SJSA1 (cell line): Measurements from ENCODE around the gene QRSL1. TPM values are rescaled to one million over a fixed set of nuclear protein-coding genes. Genes with fewer than 3 reads are reported as not detected.
A peak's percentile ranks its signal among the peaks of the same experiment; 100 is the strongest.
"Not testable (repeated sequence)": the region's sequence is repeated elsewhere in the genome, so short reads cannot be mapped to it uniquely, and the experiment has no call there.

Source experiments
- DNase-seq, 2 experiments: peaks; one replicate each; pipeline ENCODE4 v3.0.0-alpha.2; 2015 to 2020; ENCODE audit warnings: low spot score in 2 of 2, low read depth in 1 of 2
- H3K27ac ChIP-seq: fragments of 250-450 bp; sonication (Bioruptor Pico); 2 replicates; pipeline ENCODE4 v1.5.1; 2020; ENCODE audit warnings: mild to moderate bottlenecking, moderate library complexity
- H3K27me3 ChIP-seq: fragments of 250-450 bp; sonication (Bioruptor Pico); replicated peaks from 2 replicates; pipeline ENCODE4 v1.5.1; 2020; ENCODE audit warnings: mild to moderate bottlenecking, moderate library complexity
- H3K36me3 ChIP-seq: fragments of 250-450 bp; sonication (Bioruptor Pico); 2 replicates; pipeline ENCODE4 v1.5.1; 2020; ENCODE audit warnings: mild to moderate bottlenecking
- H3K4me1 ChIP-seq: fragments of 250-450 bp; sonication (Bioruptor Pico); replicated peaks from 2 replicates; pipeline ENCODE4 v1.6.1; 2021; ENCODE audit warnings: mild to moderate bottlenecking
- H3K4me3 ChIP-seq: fragments of 250-450 bp; sonication (Bioruptor Pico); 2 replicates; pipeline ENCODE4 v1.5.1; 2020; ENCODE audit warnings: mild to moderate bottlenecking
- H3K9me3 ChIP-seq: fragments of 250-450 bp; sonication (Bioruptor Pico); replicated peaks from 2 replicates; pipeline ENCODE4 v1.5.1; 2020; ENCODE audit warnings: mild to moderate bottlenecking
- total RNA-seq: library from RNA; depleted of rRNA; stranded (reverse); fragments of >200 nt; shearing (Covaris generic); gene quantifications from 2 replicates; pipeline ENCODE4 v1.2.3, GENCODE V29; 2014; rRNA removed

Gene QRSL1
- 15.0 and 19.3 TPM in 2 replicates for total RNA-seq

GRCh38 chr6:106629103-106629858 lies at the start of gene QRSL1, which contains the start of gene RTN4IP1:
QRSL1 (plus strand) TSS chr6:106629578; CDS start chr6:106629682, 104 bp downstream.
RTN4IP1 (minus strand) TSS chr6:106629498; CDS start chr6:106629021, 477 bp downstream.
- Histone ChIP-seq H3K27me3 (no peaks in the 10 kb centered on the region), H3K9me3 (no peaks in the 10 kb centered on the region), H3K36me3 (peaks cover 7% of the 10 kb centered on the region), H3K4me1 (peaks cover 11% of the 10 kb centered on the region), H3K4me3 (peak within 1 kb of the TSS; percentile 83), H3K27ac (peak within 1 kb of the TSS; percentile 84)
- DNase-seq: peak; percentile 86 to 95

- no peaks in the 10 kb centered on the region for H3K9me3 ChIP-seq
- H3K27me3 ChIP-seq: no peaks in the 10 kb centered on the region
- H3K27ac ChIP-seq: no peak overlapping the region
- no peaks in the 10 kb centered on the region for H3K4me1 ChIP-seq
- H3K36me3 ChIP-seq: peaks cover 5% of the 10 kb centered on the region; the same call in 1 of the 2 replicates
- DNase-seq: no peak
- H3K4me3 ChIP-seq: no peak overlapping the region
These were observed 47.9 kb upstream of the QRSL1 start for GRCh38 chr6:106581468-106581867.

GRCh38 chr6:106586815-106587415 lies 42.5 kb upstream of the QRSL1 start:
- peaks cover 6% of the 10 kb centered on the region; the same call in 1 of the 2 replicates for H3K36me3 ChIP-seq
- H3K4me1 ChIP-seq: peaks cover 13% of the 10 kb centered on the region
- H3K9me3 ChIP-seq: no peaks in the 10 kb centered on the region
- no peak for DNase-seq
- H3K4me3 ChIP-seq: no peak overlapping the region
- H3K27ac ChIP-seq: no peak overlapping the region
- no peaks in the 10 kb centered on the region for H3K27me3 ChIP-seq

GRCh38 chr6:106588937-106589336 lies 40.4 kb upstream of the QRSL1 start:
- not testable (repeated sequence) for H3K27ac ChIP-seq, H3K27me3 ChIP-seq, H3K4me3 ChIP-seq, DNase-seq, H3K9me3 ChIP-seq, H3K36me3 ChIP-seq
- H3K4me1 ChIP-seq: peaks cover 16% of the 10 kb centered on the region

DNA sequence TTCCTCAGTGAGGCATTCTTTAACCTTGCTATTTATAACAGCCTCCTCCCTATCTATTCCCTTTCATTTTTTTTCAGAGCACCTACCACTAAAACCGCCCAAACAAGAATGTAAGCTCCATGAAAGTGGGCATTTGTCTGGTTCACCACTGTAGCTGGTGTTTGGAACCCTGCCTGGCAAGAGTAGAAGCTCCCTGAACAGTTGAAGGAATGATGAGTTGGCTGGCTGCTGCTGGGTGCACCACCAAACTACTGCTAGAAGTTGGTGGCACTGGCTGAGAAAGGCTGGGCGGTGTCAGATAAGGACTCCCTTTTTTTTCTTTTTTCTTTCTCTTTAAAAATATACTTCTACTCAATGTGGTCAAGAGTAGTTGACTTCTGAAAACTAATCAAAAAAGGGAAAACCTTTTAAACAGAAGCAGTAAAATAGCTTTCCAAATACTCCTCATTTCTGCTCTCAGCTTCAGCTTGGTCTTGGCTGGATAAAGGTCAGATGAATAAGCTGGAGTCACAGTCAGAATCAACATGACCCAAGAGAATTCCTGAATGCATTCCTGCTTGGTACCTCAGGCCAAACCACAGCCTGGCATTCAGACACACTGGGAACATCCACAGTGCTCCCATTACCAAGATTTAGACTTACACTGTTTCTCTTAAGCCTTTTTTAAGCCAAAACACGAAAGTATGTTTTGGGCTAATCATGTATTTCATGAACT lies 38.1 kb upstream of the QRSL1 start:
- H3K4me1 ChIP-seq: peaks cover 16% of the 10 kb centered on the region

GRCh38 chr6:106599440-106599839 lies 29.9 kb upstream of the QRSL1 start:
- no peaks in the 10 kb centered on the region for H3K27me3 ChIP-seq
- no peak overlapping the region for H3K4me3 ChIP-seq
- no peak for DNase-seq
- no peak overlapping the region for H3K27ac ChIP-seq
- H3K36me3 ChIP-seq: no peaks in the 10 kb centered on the region
- H3K4me1 ChIP-seq: no peaks in the 10 kb centered on the region
- no peaks in the 10 kb centered on the region for H3K9me3 ChIP-seq

More for the DNA sequence above, 38.1 kb upstream of the QRSL1 start:
- DNase-seq: peak in 1 of 2 experiments; percentile 47
- H3K9me3 ChIP-seq: no peaks in the 10 kb centered on the region
- H3K27ac ChIP-seq: peak overlapping the region; percentile 53
- H3K27me3 ChIP-seq: no peaks in the 10 kb centered on the region
- 0 out of 2 replicates have a peak, but pooled peaks cover 3% of the 10 kb centered on the region for H3K36me3 ChIP-seq
- H3K4me3 ChIP-seq: no peak overlapping the region

DNA sequence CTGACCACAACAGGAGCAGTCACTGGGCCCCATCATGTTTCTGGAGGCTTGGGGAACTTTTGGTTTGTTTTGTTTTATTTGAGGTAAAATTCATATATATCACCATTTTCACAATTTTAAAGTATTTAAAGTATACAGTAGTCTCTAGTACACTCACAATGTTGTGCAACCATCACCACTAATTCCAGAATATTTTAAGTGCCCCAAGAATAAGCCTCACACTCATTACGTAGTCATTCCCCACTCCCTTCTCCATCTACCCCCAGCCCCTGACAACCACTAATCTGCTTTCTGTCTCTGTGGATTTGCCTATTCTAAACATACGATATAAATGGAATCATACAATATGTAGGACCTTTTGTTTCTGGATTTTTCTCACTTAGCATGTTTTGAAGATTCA lies 29.0 kb upstream of the QRSL1 start:
- no peaks in the 10 kb centered on the region for H3K9me3 ChIP-seq
- no peak overlapping the region for H3K4me3 ChIP-seq
- no peaks in the 10 kb centered on the region for H3K4me1 ChIP-seq
- no peak overlapping the region for H3K27ac ChIP-seq
- DNase-seq: no peak
- H3K27me3 ChIP-seq: no peaks in the 10 kb centered on the region
- H3K36me3 ChIP-seq: no peaks in the 10 kb centered on the region

GRCh38 chr6:106608080-106608668 lies 21.2 kb upstream of the QRSL1 start:
- H3K9me3 ChIP-seq: no peaks in the 10 kb centered on the region
- peak in 1 of 2 experiments; percentile 30 for DNase-seq
- no peak overlapping the region for H3K27ac ChIP-seq
- H3K4me3 ChIP-seq: no peak overlapping the region
- H3K4me1 ChIP-seq: no peaks in the 10 kb centered on the region
- H3K36me3 ChIP-seq: no peaks in the 10 kb centered on the region
- no peaks in the 10 kb centered on the region for H3K27me3 ChIP-seq

DNA sequence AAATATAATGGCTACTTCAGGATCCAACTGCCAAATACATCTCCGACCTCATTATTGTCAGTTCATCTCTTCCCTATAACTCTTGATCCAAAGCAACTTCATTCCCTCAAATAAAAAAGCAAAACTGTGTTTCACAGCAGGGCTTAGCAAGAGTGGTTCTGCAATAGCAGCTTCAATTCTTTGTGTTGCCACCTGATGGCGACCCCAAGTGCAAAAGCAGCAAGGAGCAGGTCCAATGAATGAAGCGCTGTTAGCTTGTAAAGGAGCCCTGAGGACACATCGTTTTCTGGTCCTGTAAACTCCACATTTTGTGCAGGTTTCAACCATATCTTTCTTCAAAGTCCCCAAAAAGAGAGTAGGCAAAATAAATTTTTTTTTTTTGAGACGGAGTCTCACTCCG lies 19.7 kb upstream of the QRSL1 start:
- Histone ChIP-seq H3K9me3 (no peaks in the 10 kb centered on the region), H3K36me3 (no peaks in the 10 kb centered on the region), H3K27me3 (no peaks in the 10 kb centered on the region), H3K27ac (no peak overlapping the region), H3K4me1 (no peaks in the 10 kb centered on the region), H3K4me3 (no peak overlapping the region)
- DNase-seq: peak in 1 of 2 experiments; percentile 5

DNA sequence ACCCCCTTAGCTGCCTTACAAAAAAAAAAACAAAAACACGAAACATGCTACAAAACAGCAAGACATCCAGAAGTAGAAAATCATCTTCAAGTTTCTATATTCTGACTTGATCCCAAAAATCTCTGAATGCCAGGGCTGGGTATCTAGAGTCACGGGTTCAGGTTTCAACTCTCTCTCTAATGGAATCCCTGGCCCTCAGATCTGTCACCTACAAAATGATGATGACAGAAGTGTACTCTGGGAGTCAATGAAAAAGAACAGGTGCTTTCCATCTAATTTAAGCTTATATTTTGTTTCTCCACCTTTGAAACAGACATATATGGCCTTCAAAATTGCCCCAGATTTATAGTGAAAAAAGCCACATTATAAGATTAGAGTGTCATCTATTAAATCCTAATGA lies 18.3 kb upstream of the QRSL1 start:
- no peak overlapping the region for H3K4me3 ChIP-seq
- no peaks in the 10 kb centered on the region for H3K4me1 ChIP-seq
- no peaks in the 10 kb centered on the region for H3K9me3 ChIP-seq
- H3K27me3 ChIP-seq: no peaks in the 10 kb centered on the region
- no peak overlapping the region for H3K27ac ChIP-seq
- H3K36me3 ChIP-seq: no peaks in the 10 kb centered on the region
- DNase-seq: no peak

DNA sequence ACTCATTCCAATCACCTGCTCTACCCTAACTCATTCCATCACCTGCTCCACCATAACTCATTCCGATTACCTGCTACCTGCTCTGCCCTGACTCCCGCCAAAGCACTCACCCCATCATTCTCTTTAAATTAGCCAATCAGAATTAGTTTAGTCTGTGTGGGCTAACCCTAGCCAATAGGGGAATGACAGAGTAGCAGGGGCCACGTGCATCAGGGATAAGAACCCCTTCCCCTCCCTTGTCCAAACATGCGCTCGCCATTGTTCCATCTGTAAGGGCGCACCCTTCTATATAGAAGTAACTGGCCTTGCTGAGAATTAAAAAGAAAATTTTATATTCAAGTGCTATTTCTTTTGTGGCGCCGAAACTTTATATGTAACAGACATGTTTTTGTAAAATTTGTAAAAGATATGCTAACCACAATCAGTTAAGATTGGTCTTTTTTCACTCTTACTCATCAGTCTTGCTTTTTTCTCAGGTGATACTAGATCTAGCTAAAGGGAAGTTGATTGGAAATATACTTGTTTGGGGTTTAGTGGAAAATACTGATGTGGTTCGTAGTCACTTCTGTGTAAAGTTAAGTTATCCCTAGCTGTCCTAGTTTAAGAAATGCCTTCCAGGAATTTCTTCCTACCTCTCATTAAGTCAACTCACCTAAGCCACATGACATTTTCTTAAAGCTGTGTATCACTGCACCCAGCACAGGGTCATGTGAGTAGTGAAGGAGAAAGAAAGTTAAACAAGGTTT lies 16.5 kb upstream of the QRSL1 start:
- no peaks in the 10 kb centered on the region for H3K9me3 ChIP-seq
- H3K36me3 ChIP-seq: no peaks in the 10 kb centered on the region
- H3K27me3 ChIP-seq: no peaks in the 10 kb centered on the region
- no peaks in the 10 kb centered on the region for H3K4me1 ChIP-seq
- no peak for DNase-seq
- H3K27ac ChIP-seq: no peak overlapping the region
- no peak overlapping the region for H3K4me3 ChIP-seq

- Histone ChIP-seq H3K36me3 (no peaks in the 10 kb centered on the region), H3K4me1 (no peaks in the 10 kb centered on the region), H3K27ac (no peak overlapping the region), H3K9me3 (no peaks in the 10 kb centered on the region), H3K27me3 (no peaks in the 10 kb centered on the region), H3K4me3 (no peak overlapping the region)
- no peak for DNase-seq
These were observed 15.8 kb upstream of the QRSL1 start for GRCh38 chr6:106613590-106613989.

GRCh38 chr6:106614166-106614565 lies 15.2 kb upstream of the QRSL1 start:
- H3K27me3 ChIP-seq: no peaks in the 10 kb centered on the region
- no peak overlapping the region for H3K27ac ChIP-seq
- no peak overlapping the region for H3K4me3 ChIP-seq
- DNase-seq: no peak
- H3K4me1 ChIP-seq: no peaks in the 10 kb centered on the region
- no peaks in the 10 kb centered on the region for H3K36me3 ChIP-seq
- H3K9me3 ChIP-seq: no peaks in the 10 kb centered on the region
